ENCODE data around the gene RAB3GAP2.
"Not testable (repeated sequence)": the region's sequence is repeated elsewhere in the genome, so short reads cannot be mapped to it uniquely, and the experiment has no call there.

Gene RAB3GAP2

DNA sequence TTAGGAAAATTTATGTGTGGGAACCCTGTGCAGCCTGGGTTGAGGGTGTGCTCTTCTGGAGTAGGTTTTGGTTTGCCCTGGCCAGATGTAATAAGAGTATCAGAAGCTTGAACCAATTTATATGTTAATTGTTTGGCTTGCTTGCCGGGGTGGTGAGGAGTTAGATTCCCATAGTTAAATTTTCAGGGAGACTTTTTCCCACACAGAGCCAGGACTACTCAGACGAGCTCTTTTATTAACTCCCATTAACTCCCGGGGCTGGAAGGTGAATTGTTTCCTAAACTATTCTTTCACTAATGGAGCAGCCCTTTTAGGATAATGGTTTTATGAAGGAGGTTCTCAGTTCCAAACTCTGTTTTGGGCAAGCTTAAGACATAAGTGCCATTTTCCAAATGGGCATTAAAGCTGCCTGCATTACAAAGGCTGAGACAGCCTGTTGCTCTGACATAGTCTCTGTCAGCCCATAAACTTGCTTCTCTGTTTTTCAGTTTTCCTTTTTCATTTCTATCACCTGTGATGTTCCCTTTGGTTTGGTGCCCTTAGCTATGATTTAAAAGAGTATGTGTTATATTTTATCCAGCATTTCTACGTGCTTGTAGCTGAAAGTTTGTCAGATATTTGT, 18.0 kb upstream of the RAB3GAP2 start:
- DNase-seq = no peak

DNA sequence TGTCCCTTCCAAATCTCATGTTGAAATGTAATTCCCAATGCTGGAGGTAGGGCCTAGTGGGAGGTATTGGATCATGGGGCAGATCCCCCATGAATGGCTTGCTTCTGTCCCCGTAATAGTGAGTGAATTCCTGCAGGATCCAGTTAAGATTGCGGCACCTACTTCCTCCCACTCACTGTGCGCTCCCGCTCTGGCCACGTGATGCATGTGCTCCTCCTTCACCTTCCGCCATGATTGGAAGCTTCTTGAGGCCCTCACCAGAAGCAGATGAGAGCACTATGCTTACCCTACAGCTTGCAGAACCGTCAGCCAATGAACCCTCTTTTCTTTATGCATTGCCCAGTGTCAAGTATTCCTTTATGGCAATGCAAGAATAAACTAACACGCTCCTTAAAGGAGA, 14.9 kb upstream of the RAB3GAP2 start:
- no peak for DNase-seq

DNA sequence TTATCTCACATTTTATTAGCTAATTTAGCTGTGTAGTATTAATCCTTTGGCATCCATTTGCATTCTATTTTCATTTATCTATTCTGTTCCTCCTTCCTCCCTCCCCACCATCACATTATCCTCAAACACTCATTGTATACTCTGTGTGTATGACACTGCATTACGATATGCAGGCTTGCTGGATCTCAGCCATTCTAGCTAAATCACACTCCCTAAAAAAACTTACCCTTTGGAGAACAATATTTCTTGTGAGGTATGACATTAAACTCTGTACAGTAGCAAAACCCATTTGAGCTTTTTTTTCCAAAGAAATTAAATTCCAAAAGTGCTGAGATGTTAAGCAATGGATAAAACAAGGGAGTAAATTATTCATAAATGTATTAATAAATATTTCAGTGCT, 11.4 kb upstream of the RAB3GAP2 start:
- DNase-seq = no peak

DNA sequence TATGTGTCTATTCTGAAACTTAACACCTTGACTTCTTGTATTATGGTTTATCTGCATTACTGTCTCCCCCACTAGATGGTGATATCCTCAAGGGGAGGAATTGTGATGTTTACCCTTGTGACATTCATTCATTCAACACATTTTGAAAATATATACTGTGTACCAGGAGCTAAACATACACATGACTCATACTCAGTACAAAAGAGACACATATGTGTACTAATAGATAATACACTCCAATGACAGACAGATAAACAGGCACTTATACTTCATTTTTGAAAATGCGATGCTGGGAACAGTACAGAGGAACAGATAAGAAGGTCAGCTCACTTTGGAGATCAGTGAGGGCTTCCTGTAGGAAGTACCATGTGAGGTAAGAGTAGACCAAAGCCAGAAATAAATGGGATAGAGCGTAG, 8.9 kb upstream of the RAB3GAP2 start:
- no peak for DNase-seq

DNA sequence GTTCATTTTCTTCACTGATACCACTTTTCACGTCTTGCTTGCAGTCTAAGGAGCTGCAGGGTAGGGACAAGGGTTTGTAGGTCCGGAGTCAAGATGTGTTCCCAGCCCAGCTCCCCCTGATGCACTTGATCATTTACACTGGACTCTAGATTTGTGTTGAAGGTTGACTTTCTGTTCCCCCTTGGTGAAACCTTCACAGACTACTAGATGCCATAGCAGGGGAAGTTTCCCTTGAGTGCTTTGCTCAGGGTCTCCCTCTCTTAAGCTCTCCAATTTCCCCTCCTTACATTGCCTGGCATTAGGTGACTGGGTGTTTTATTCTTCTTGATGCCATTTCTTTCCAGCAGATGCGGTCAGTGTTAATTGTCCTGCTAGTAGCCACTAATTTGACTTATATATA, 8.0 kb upstream of the RAB3GAP2 start:
- DNase-seq = no peak

DNA sequence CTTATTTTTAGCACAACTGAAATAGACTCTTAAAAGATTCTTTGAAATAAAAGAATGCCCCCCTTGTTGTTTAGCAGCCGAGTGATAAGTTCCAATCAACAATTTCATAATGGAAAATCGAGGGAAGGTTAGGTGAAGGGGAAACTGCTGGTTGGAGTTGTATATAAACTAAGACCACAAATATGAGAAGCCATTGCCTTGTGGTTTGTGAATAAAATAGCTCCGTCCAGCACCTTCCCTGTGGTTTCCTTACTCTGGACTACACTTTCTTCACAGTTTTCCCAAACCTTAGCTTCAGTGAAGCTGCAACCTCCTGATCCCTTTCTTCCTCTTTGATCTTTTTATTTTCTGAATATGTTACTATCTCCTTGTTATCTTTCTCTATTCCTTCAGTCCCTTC, 6.7 kb upstream of the RAB3GAP2 start:
- DNase-seq = no peak

DNA sequence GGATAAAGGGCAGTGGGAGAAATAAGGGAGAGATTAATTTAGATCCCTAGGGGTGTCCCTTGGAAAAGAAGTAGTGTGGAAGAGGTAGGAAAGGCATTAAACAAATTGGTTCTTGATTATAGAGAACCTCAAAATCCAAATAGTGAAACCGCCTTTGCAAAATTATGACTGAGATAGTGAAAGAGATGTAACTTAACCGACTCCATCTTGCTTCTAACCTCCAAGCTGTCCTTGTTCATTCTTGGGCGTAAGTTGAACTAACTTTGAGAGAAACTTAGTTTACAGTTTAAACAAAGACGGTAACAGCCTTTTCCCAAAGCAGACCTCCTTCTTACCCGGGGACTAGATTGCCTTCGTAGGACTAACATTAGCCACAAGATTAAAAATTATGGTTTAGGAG, 3.2 kb upstream of the RAB3GAP2 start:
- no peak for DNase-seq

DNA sequence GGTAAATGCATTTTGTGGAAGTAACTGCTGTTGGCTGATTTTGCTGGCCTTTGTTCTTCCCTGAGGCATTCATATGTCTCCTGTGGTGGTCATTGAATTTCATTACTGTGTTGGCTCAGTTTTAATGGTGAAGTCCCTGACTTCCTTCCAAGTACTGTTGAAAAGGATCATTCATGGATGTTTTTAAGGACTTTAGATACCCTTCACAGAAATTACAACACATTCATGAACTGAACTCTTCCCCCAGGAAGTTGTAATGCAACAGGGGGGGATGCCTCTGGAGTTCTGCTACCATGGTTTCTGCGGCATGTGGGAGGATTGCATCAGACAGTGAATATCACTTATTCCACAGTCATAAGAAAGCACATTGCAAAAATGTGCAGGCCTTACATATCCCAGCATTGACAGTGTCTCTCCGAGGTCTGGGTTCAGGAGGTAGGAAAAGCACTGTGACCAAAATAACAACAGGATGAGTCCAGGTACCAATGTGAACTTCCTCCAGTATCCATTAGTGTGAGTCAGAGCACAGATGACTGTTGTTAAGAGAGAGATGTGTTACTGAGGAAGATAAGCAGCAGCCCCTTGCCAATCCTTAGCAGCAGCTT, 2.1 kb upstream of the RAB3GAP2 start:
- DNase-seq = no peak

DNA sequence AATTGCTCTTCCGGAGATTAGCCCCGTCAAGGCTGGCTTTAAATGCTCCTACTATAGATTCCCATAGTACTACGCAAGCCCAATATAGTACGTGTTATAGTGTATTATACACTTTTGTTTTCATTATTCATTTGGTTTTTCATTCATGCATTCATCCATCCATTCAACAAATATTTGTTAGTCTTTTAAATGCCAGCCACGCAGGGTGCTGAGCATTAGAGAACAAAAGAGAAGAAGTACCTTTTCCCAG, 513 bp upstream of the RAB3GAP2 start:
- DNase-seq = no peak

DNA sequence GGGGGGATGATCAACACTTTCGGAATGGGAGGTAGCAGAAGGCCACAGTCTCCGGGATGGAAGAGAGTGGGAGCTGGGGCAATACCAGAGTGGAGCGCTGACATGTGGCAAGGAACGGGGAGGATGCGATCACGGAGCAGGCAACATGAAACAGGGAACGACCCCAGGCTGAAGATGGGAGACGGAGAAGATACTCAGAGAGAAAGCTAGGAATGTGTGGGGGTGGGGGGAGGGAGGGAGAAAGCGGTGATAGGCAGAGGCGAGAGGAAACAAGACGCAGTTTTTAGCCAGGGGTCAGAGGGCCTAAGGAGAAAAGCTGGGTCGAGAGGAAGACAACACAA, 577 bp downstream of the RAB3GAP2 start:
- no peak for DNase-seq

DNA sequence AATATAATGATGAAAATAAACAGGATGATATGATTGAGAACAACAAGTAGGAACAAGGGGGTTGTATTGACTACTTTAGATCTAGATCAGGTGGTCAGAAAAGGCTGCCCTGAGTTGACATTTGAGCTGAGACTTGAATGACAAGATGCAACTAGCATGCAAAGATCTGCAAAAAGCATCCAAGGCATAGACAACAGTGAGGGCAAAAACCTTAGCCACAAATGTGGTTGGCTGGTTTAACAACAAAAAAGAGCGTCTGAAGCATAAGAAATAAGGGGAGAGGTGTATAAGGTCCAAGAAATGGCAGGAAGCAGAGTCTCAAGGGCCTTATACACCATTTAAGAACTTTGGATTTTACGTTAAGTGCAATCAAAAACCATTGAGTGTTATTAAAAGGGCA, 3.2 kb downstream of the RAB3GAP2 start:
- DNase-seq = no peak

DNA sequence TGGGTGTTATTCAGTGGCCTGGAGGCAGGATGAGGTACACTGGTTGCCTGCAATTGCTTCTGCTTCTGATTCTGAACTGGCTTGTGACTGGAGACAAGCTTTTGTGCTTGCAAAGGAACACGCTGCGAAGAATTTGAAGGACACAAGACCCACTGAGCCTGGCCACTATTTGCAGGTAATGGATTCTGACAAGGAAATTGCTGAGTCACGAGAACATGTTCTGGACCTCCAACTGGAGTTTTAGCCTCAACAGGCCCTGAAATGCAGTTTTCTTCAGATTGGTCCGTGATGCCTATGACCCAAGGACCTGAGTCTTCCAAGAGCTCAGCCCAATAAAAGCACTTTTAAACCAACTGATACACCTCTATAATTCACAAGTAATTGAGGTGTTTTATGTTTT, 4.6 kb downstream of the RAB3GAP2 start:
- no peak for DNase-seq

DNA sequence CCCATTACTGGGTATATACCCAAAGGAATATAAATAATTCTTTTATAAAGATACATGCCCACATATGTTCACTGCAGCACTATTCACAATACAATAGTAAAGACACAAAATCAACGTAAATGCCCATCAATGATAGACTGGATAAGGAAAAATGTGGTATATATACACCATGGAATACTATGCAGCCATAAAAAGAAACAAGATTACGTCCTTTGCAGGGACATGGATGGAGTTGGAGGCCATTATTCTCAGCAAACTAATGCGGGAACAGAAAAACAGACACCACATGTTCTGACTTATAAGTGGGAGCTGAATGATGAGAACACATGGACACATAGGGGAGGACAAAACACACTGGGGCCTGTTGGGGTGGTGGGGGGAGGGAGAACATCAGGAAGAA, 12.0 kb downstream of the RAB3GAP2 start:
- DNase-seq = not testable (repeated sequence)

DNA sequence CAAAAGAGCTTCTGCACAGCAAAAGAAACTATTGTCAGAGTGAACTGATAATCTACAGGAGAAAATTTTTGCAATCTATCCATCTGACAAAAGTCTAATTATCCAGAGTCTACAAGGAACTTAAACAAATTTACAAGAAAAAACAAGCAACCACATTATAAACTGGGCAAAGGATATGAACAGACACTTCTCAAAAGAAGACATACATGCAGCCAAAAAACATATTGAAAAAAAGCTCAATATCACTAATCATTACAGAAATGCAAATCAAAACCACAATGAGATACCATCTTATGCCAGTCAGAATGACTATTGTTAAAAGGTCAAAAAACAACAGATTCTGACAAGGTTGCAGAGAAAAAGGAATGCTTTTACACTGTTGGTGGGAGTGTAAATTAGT, 12.5 kb downstream of the RAB3GAP2 start:
- DNase-seq = not testable (repeated sequence)

DNA sequence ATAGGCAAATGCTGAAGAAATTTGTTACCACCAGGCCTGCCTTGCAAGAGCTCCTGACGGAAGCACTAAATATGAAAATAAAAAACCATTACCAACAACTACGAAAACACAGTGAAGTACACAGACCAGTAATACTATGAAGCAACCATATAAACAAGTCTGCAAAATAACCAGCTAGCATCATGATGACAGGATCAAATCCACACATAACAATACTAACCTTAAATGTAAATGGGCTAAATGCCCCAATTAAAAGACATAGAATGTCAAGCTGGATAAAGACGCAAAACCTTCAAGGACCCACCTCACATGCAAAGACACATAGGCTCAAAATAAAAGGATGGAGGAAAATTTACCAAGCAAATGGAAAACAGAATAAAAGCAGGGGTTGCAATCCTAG, 16.1 kb downstream of the RAB3GAP2 start:
- not testable (repeated sequence) for DNase-seq

DNA sequence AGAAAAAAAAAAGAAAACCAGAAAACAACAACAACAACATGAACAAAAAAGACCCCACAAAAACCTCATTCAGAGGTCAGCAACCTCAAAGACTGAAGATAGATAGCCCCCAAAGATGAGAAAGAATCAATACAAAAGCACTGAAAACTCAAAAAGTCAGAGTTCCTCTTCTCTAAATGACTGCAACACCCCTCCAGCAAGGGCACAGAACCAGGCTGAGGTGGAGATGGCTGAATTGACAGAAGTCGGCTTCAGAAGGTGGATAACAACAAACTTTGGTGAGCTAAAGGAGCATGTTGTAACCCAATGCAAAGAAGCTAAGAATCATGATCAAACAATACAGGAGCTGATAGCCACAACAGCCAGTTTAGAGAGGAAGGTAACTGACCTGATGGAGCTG, 17.0 kb downstream of the RAB3GAP2 start:
- no peak for DNase-seq

DNA sequence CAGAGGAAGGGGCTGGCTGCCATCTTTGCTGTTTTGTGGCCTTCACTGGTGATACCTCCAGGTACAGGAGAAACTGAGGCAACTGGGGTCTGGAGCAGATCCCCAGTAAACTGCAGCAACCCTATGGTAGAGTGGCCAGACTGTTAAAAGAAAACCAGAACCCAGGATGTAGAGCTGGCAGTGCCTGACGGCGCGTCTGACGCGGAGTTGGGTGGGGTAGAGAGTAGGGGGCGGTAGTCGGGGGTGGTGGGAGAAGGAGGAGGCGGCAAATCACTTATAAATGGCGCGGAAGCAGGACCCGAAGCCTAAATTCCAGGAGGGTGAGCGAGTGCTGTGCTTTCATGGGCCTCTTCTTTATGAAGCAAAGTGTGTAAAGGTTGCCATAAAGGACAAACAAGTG, 19.0 kb downstream of the RAB3GAP2 start:
- not testable (repeated sequence) for DNase-seq

DNA sequence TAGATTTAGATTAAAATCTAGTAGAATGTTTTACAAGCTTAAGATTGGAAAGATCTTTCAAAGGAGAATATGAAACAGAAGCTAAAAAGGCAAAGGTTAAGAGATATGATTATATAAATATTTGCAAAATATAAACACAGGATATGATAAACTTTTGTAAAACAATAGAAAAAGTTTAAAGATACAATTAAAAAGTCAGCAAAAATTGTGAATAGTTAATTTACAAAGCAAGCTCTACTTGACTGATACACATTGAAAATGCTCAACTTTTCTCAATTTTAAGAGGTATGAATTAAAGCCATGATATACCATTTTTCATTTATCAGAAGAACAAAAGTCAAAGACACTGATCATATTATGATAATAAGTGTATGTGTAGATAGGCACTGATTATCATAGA, 21.0 kb downstream of the RAB3GAP2 start:
- DNase-seq = no peak

DNA sequence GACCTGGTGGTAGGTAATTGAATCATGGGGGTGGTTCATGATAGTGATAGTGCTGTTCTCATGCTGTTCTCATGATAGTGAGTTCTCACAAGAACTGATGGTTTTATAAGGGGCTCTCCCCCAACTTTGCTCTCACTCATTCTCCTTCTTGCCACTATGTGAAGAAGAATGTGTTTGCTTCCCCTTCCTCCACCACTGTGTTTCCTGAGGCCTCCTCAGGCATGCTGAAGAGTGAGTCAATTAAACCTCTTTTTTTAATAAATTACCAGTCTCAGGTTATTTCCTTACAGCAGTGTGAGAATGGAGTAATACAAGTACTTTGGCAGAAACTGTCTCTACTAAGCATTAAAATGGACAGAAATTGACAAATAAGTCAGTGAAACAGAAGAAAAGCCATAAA, 21.6 kb downstream of the RAB3GAP2 start:
- DNase-seq = no peak

DNA sequence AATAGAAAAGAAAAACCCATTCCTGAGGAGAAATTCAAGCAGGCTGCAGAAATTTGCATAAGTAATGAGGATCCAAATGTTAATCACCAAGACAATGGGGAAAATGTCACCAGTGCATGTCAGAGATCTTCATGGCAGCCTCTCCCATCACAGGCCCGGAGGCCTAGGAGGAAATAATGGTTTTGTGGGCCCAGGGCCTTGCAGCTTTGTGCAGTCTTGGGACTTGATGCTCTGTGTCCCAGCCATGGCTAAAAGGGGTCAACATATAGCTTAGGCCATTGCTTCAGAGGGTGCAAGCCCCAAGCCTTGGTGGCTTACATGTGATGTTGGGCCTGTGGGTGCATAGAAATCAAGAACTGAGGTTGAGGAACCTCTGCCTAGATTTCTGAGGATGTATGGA, 22.7 kb downstream of the RAB3GAP2 start:
- no peak for DNase-seq

DNA sequence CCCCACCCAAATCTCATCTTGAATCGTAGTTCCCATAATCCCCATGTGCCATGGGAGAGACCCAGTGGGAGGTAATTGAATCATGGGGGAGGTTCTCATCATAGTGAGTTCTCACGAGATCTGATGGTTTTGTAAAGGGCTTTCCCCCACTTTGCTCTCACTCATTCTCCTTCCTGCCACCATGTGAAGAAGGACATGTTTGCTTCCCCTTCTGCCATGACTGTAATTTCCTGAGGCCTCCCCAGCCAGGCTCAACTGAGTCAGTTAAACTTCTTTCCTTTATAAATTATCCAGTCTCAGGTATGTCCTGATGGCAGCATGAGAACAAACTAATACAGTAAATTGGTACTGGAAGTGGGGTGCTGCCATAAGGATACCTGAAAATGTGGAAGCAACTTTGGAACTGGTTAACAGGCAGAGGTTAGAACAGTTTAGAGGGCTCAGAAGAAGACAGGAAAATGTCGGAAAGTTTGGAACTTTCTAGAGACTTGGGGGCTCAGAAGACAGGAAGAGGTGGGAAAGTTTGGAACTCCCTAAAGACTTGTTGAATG, 23.5 kb downstream of the RAB3GAP2 start:
- DNase-seq = not testable (repeated sequence)

DNA sequence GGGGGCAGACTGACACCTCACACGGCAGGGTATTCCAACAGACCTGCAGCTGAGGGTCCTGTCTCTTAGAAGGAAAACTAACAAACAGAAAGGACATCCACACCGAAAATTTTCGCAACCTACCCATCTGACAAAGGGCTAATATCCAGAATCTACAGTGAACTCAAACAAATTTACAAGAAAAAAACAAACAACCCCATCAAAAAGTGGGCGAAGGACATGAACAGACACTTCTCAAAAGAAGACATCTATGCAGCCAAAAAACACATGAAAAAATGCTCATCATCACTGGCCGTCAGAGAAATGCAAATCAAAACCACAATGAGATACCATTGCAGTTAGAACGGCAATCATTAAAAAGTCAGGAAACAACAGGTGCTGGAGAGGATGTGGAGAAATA, 26.4 kb downstream of the RAB3GAP2 start:
- not testable (repeated sequence) for DNase-seq

DNA sequence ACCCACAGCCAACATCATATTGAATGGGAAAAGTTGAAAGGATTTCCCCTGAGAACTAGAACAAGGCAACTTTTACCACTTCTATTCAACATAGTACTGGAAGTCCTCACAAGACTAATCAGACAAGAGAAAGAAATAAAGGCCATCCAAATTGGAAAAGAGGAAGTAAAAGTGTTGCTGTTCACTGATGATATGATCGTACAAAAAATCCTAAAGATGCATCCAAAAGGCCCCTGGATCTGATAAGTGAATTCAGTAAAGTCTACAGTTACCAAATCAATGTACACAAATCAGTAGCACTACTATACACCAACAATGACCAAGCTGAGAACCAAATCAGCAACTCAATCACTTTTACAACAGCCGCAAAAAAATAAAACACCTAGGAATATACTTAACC, 28.3 kb downstream of the RAB3GAP2 start:
- no peak for DNase-seq

DNA sequence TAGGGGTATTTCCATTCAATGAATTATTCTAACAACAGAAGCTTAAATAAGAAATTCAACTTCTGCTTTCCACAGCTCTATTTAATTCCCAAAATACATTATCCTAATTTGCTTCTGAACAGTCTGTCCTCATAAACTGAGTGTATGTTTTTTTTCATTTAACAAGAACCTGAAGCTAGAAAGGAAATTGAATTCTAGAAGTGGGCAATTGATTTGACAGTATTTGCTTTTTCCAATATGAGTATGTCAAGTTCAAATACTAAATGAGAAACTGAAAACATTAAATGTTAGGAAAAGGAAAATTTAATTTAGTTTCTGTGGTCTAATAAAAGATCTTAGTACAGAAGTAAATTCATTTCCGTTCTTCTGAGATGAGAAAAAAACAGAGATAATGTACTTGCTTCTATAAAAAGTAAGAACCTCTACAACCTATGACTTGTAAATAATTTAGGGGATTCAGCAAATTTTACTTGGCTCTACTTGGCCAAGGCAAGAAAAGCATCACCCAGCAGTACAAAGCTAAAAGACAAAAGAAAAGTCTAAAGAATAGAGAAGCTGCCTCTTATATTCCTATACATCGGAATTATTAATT, 31.1 kb downstream of the RAB3GAP2 start:
- no peak for DNase-seq

DNA sequence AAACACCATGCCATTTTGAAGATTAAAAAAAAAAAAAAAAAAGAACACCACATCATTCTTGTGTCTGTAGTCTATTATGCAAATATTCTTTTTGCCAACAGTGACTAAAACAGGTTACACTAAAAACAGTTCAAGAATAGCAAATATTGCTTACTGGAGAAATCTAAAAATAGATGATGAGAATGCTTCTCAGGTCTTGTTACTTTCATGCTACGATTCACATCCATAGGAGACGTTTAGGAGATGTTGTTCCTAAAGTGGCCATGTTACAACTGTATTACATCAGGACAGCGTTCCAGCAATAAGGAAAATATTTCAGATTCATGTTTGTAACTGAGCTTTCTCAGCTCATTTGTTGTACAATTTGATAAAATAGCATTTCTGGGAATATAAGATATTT, 32.3 kb downstream of the RAB3GAP2 start:
- no peak for DNase-seq
